Measurements from ENCODE around the gene KLHL13. TPM values are rescaled to one million over a fixed set of nuclear protein-coding genes. Genes with fewer than 3 reads are reported as not detected.
"Not testable (repeated sequence)": the region's sequence is repeated elsewhere in the genome, so short reads cannot be mapped to it uniquely, and the experiment has no call there.

Gene KLHL13
- total RNA-seq, 4 donors from 2014 or later, result 1.3 to 8.2 (median 5.2) TPM

- DNase-seq, result no peak
- H3K9me3 ChIP-seq, result no peaks in the 10 kb centered on the region
- 32 to 50% methylated on average over 6 to 7 of the region's 7 CpGs for whole genome bisulfite sequencing, 2 donors
- H3K4me3 ChIP-seq, result peak overlapping the region in 2 of 4 donors; percentile 0 to 28
- no peaks in the 10 kb centered on the region for H3K27me3 ChIP-seq
- no peaks in the 10 kb centered on the region for H3K36me3 ChIP-seq
- H3K4me1 ChIP-seq, result peaks cover 0 to 7% (median 0%) of the 10 kb centered on the region in 3 donors
- H3K27ac ChIP-seq, result peak overlapping the region in 1 of 4 donors; percentile 2
- TF ChIP-seq, protein P1, sequence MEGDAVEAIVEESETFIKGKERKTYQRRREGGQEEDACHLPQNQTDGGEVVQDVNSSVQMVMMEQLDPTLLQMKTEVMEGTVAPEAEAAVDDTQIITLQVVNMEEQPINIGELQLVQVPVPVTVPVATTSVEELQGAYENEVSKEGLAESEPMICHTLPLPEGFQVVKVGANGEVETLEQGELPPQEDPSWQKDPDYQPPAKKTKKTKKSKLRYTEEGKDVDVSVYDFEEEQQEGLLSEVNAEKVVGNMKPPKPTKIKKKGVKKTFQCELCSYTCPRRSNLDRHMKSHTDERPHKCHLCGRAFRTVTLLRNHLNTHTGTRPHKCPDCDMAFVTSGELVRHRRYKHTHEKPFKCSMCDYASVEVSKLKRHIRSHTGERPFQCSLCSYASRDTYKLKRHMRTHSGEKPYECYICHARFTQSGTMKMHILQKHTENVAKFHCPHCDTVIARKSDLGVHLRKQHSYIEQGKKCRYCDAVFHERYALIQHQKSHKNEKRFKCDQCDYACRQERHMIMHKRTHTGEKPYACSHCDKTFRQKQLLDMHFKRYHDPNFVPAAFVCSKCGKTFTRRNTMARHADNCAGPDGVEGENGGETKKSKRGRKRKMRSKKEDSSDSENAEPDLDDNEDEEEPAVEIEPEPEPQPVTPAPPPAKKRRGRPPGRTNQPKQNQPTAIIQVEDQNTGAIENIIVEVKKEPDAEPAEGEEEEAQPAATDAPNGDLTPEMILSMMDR (IDR thresholded peaks at IDR 0.05), result no peak
- intact Hi-C loops (cut with DNase I), result no loop called here
These were observed 143.9 kb downstream of the KLHL13 start for GRCh38 chrX:117972711-117973109.

DNA sequence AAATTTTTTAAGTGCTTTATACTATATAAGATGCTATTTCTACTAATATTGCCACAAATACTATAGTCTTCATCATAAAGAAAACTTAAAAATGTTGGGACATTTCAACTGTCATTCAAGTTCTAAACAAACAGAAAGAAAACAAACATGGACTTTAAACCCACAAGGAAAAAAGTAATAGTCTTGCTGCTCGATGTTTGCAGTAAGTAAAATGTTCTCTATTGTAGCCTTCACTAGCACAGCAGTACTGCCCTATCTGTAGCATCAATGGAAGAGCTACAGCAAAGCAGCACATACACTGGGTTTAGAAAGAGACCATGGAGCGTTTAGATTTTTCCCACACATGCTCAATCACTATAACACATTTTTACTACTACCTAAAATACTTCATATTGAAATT is 146.8 kb downstream of the KLHL13 start:
- DNase-seq, result no peak
- no peak for TF ChIP-seq POLR2A (IDR thresholded peaks at IDR 0.05)
- TF ChIP-seq, protein P1 (IDR thresholded peaks at IDR 0.05), result no peak
- Histone ChIP-seq H3K27me3 (no peaks in the 10 kb centered on the region), H3K4me3 (no peak overlapping the region), H3K9me3 (no peaks in the 10 kb centered on the region), H3K36me3 (no peaks in the 10 kb centered on the region), H3K4me1 (peaks cover 0 to 7% (median 0%) of the 10 kb centered on the region in 3 donors), H3K27ac (no peak overlapping the region)
- intact Hi-C loops (cut with DNase I), result no loop called here
- WGBS, 2 donors, result 61 to 67% methylated on average over 2 of the region's 2 CpGs

- H3K4me1 ChIP-seq, result peaks cover 0 to 7% (median 0%) of the 10 kb centered on the region in 3 donors
- H3K27ac ChIP-seq, result no peak overlapping the region
- TF ChIP-seq, protein P1 (IDR thresholded peaks at IDR 0.05), result no peak
- no peak for TF ChIP-seq POLR2A (IDR thresholded peaks at IDR 0.05)
- H3K36me3 ChIP-seq, result no peaks in the 10 kb centered on the region
- H3K4me3 ChIP-seq, result no peak overlapping the region
- DNase-seq, result no peak
- H3K27me3 ChIP-seq, result no peaks in the 10 kb centered on the region
- H3K9me3 ChIP-seq, result no peaks in the 10 kb centered on the region
- intact Hi-C loops (cut with DNase I), result no loop called here
These were observed 147.3 kb downstream of the KLHL13 start for GRCh38 chrX:117969328-117969727.

- no peaks in the 10 kb centered on the region for H3K36me3 ChIP-seq
- no peaks in the 10 kb centered on the region for H3K4me1 ChIP-seq
- no peak for DNase-seq
- H3K4me3 ChIP-seq, result no peak overlapping the region
- intact Hi-C loops (cut with DNase I), result no loop called here
- WGBS, 2 donors, result 77 to 88% methylated on average over 4 of the region's 4 CpGs
- no peaks in the 10 kb centered on the region for H3K9me3 ChIP-seq
- no peaks in the 10 kb centered on the region for H3K27me3 ChIP-seq
- no peak for TF ChIP-seq POLR2A (IDR thresholded peaks at IDR 0.05)
- TF ChIP-seq, protein P1 (IDR thresholded peaks at IDR 0.05), result no peak
- no peak overlapping the region for H3K27ac ChIP-seq
These were observed 157.6 kb downstream of the KLHL13 start for GRCh38 chrX:117959045-117959444.

GRCh38 chrX:117957128-117957527 is 159.5 kb downstream of the KLHL13 start:
- TF ChIP-seq, protein P1 (IDR thresholded peaks at IDR 0.05), result no peak
- TF ChIP-seq POLR2A (IDR thresholded peaks at IDR 0.05), result no peak
- intact Hi-C loops (cut with DNase I), result no loop called here
- H3K4me3 ChIP-seq, result no peak overlapping the region
- no peaks in the 10 kb centered on the region for H3K36me3 ChIP-seq
- H3K9me3 ChIP-seq, result no peaks in the 10 kb centered on the region
- no peak for DNase-seq
- H3K27me3 ChIP-seq, result no peaks in the 10 kb centered on the region
- H3K4me1 ChIP-seq, result no peaks in the 10 kb centered on the region
- no peak overlapping the region for H3K27ac ChIP-seq
- 9 to 16% methylated on average over 1 to 2 of the region's 2 CpGs for WGBS, 2 donors

- not testable (repeated sequence) for H3K27ac ChIP-seq
- whole genome bisulfite sequencing, 2 donors, result 29 to 38% methylated on average over 1 of the region's 1 CpG
These were observed 177.3 kb downstream of the KLHL13 start for GRCh38 chrX:117939296-117939695.

More at GRCh38 chrX:117939296-117939695, 177.3 kb downstream of the KLHL13 start:
- DNase-seq; H3K9me3 ChIP-seq; H3K4me1 ChIP-seq; H3K27me3 ChIP-seq; intact Hi-C loops (cut with DNase I); H3K36me3 ChIP-seq; H3K4me3 ChIP-seq: not testable (repeated sequence)
